Measurements from ENCODE around the gene CHRNG. TPM values are rescaled to one million over a fixed set of nuclear protein-coding genes. Genes with fewer than 3 reads are reported as not detected.

The CHRNG gene
- total and polyA plus RNA-seq, 2 donors (not counting 1 experiment from before 2014, with no cell fraction given) = not detected

DNA sequence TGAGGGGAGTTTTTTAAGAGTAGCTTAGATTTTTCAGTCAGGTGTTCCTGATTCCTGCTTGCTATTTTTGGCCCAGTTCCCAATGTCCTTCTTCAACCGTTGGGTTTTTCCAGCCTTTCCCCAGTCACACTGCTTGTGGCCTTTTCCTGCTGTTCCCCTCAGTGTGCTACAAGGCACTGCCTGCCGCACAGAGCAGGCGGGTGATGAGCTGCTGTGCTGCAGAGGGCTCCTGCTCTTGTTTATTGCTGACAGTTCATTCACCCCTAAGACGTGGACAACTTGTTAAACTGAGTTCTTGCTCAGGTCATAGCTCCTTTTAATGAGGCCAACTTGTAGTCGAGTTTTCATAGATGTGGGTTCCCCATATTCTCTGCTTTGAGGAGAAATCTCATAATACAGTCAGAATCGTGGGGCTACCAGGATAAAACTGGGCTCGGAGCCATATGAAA is 31.6 kb downstream of the CHRNG start:
- H3K79me2 ChIP-seq (ENCODE audit: control insufficient read depth, insufficient read depth, low read length) = no peaks in the 10 kb centered on the region
- peaks cover 12% of the 10 kb centered on the region for H3K36me3 ChIP-seq (ENCODE audit: control insufficient read depth, insufficient read depth, low read length)
- H3K4me3 ChIP-seq (replicated peaks in 1 of 4; ENCODE audit: control extremely low read depth in 1 of 4, insufficient read depth in 1 of 4, low read depth in 3 of 4, low read length in 4 of 4) = no peak overlapping the region
- H2AFZ ChIP-seq (ENCODE audit: low read length) = no peak overlapping the region
- H4K20me1 ChIP-seq (ENCODE audit: control insufficient read depth, extremely low read depth, insufficient read depth, low read length) = no peaks in the 10 kb centered on the region
- H3K27me3 ChIP-seq (ENCODE audit: control insufficient read depth, insufficient read depth, low read length) = no peaks in the 10 kb centered on the region
- H3K27ac ChIP-seq (ENCODE audit: insufficient read depth, low read length) = no peak overlapping the region
- H3K9ac ChIP-seq (ENCODE audit: insufficient read depth, low read length) = no peak overlapping the region
- no peak overlapping the region for H3K4me2 ChIP-seq (ENCODE audit: extremely low read depth, insufficient read depth, low read length)
- peaks cover 2% of the 10 kb centered on the region for H3K4me1 ChIP-seq (ENCODE audit: control insufficient read depth, extremely low read depth, insufficient read depth, low read length)
- no peaks in the 10 kb centered on the region for H3K9me3 ChIP-seq (ENCODE audit: control insufficient read depth, insufficient read depth, low read depth, low read length)
- TF ChIP-seq EZH2 (IDR thresholded peaks at IDR 0.05; ENCODE audit: low read length, missing control alignments) = no peak
- TF ChIP-seq, protein P1, sequence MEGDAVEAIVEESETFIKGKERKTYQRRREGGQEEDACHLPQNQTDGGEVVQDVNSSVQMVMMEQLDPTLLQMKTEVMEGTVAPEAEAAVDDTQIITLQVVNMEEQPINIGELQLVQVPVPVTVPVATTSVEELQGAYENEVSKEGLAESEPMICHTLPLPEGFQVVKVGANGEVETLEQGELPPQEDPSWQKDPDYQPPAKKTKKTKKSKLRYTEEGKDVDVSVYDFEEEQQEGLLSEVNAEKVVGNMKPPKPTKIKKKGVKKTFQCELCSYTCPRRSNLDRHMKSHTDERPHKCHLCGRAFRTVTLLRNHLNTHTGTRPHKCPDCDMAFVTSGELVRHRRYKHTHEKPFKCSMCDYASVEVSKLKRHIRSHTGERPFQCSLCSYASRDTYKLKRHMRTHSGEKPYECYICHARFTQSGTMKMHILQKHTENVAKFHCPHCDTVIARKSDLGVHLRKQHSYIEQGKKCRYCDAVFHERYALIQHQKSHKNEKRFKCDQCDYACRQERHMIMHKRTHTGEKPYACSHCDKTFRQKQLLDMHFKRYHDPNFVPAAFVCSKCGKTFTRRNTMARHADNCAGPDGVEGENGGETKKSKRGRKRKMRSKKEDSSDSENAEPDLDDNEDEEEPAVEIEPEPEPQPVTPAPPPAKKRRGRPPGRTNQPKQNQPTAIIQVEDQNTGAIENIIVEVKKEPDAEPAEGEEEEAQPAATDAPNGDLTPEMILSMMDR (conservative IDR thresholded peaks at IDR 0.05 in 1 of 2, IDR thresholded peaks at IDR 0.05 in 1 of 2; ENCODE audit: low read depth in 1 of 2, low read length in 2 of 2) = no peak
- no peak for DNase-seq (ENCODE audit: low read depth in 2 of 2)

DNA sequence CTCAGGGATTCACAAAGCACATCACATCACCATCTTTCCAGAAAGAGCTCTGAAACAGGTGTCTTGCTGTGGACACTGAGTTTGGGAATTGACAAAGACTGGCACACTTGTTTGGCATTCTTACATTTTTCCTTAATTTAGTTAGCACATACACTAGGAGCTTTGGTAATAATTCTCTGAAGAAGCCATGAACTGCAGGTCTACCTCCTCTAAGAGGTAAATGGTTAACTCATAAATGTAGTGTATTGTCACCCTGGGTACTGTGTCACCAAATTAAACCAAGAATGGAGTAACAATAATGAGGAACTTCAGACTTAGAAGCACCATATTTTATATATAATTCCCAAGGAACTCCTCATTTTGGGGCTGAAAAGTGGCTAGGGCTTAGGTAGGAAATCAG is 33.5 kb downstream of the CHRNG start:
- Histone ChIP-seq H3K27me3 (ENCODE audit: control insufficient read depth, insufficient read depth, low read length) (no peaks in the 10 kb centered on the region), H3K4me1 (ENCODE audit: control insufficient read depth, extremely low read depth, insufficient read depth, low read length) (peaks cover 2% of the 10 kb centered on the region), H3K27ac (ENCODE audit: insufficient read depth, low read length) (no peak overlapping the region), H3K4me2 (ENCODE audit: extremely low read depth, insufficient read depth, low read length) (no peak overlapping the region), H3K4me3 (replicated peaks in 1 of 4; ENCODE audit: control extremely low read depth in 1 of 4, insufficient read depth in 1 of 4, low read depth in 3 of 4, low read length in 4 of 4) (no peak overlapping the region), H2AFZ (ENCODE audit: low read length) (no peak overlapping the region), H4K20me1 (ENCODE audit: control insufficient read depth, extremely low read depth, insufficient read depth, low read length) (no peaks in the 10 kb centered on the region), H3K36me3 (ENCODE audit: control insufficient read depth, insufficient read depth, low read length) (peaks cover 12% of the 10 kb centered on the region), H3K9ac (ENCODE audit: insufficient read depth, low read length) (no peak overlapping the region), H3K79me2 (ENCODE audit: control insufficient read depth, insufficient read depth, low read length) (no peaks in the 10 kb centered on the region), H3K9me3 (ENCODE audit: control insufficient read depth, insufficient read depth, low read depth, low read length) (no peaks in the 10 kb centered on the region)
- no peak for TF ChIP-seq EZH2 (IDR thresholded peaks at IDR 0.05; ENCODE audit: low read length, missing control alignments)
- TF ChIP-seq, protein P1 (conservative IDR thresholded peaks at IDR 0.05 in 1 of 2, IDR thresholded peaks at IDR 0.05 in 1 of 2; ENCODE audit: low read depth in 1 of 2, low read length in 2 of 2) = no peak
- DNase-seq (ENCODE audit: low read depth in 2 of 2) = no peak

DNA sequence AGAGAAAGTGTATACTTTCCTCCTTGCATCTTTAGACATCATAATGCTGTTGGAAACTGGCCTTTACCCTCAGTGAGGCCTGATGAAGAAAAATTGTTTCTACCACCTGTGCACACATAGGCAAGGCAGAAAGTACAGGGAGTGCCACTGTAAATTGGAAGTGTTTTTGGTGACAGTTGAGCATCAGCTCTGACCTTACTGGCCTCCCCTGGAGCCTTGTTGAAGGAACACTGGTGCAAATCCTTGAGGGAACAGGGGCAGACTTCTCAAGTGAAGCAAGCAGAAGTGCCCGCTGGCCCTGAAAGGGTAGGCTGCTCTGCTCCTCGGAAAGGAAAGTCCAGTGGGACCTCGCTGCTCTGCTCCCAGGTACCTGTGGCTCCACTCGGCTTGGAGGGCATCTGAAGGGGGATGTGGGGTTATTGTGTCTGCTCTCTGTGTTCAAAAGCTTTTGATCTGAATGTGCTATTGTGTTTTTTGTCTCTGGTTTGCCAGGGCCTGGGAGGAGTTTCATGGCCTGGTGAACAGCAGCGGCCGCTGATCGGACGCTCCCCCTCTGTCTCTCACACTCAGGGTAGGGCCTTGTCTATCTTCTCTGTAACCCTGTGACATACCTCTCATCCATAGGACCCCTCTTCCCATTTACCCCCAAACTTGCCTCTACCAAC is 34.4 kb downstream of the CHRNG start:
- H2AFZ ChIP-seq (ENCODE audit: low read length) = no peak overlapping the region
- no peaks in the 10 kb centered on the region for H3K27me3 ChIP-seq (ENCODE audit: control insufficient read depth, insufficient read depth, low read length)
- no peaks in the 10 kb centered on the region for H3K79me2 ChIP-seq (ENCODE audit: control insufficient read depth, insufficient read depth, low read length)
- H3K36me3 ChIP-seq (ENCODE audit: control insufficient read depth, insufficient read depth, low read length) = peaks cover 10% of the 10 kb centered on the region
- H3K4me1 ChIP-seq (ENCODE audit: control insufficient read depth, extremely low read depth, insufficient read depth, low read length) = no peaks in the 10 kb centered on the region
- DNase-seq (ENCODE audit: low read depth in 2 of 2) = no peak
- H4K20me1 ChIP-seq (ENCODE audit: control insufficient read depth, extremely low read depth, insufficient read depth, low read length) = no peaks in the 10 kb centered on the region
- no peak overlapping the region for H3K4me3 ChIP-seq (replicated peaks in 1 of 4; ENCODE audit: control extremely low read depth in 1 of 4, insufficient read depth in 1 of 4, low read depth in 3 of 4, low read length in 4 of 4)
- no peaks in the 10 kb centered on the region for H3K9me3 ChIP-seq (ENCODE audit: control insufficient read depth, insufficient read depth, low read depth, low read length)
- no peak overlapping the region for H3K9ac ChIP-seq (ENCODE audit: insufficient read depth, low read length)
- TF ChIP-seq, protein P1 (conservative IDR thresholded peaks at IDR 0.05 in 1 of 2, IDR thresholded peaks at IDR 0.05 in 1 of 2; ENCODE audit: low read depth in 1 of 2, low read length in 2 of 2) = no peak
- no peak for TF ChIP-seq EZH2 (IDR thresholded peaks at IDR 0.05; ENCODE audit: low read length, missing control alignments)
- H3K27ac ChIP-seq (ENCODE audit: insufficient read depth, low read length) = no peak overlapping the region
- no peak overlapping the region for H3K4me2 ChIP-seq (ENCODE audit: extremely low read depth, insufficient read depth, low read length)
